Measurements from ENCODE around the gene SGCD.
"Not testable (repeated sequence)": the region's sequence is repeated elsewhere in the genome, so short reads cannot be mapped to it uniquely, and the experiment has no call there.

Gene SGCD

DNA sequence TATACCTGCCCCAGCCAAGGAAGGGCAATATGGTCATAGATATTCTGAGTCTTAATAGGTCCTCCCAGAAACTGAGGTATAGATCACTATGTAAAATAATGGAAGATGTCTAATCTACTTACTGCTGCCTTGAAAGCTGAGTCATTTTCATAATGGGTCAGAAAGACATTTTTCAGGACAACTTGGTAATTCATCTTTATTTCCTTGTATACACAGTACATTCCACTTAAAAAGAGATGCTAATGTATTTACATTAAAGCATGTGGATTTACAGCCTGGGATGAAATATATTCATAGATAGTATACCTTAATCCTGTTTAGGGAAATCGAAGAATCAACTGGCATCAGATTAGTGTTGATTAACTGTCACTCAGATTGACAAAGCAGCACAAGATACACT is 304.0 kb downstream of the SGCD start:
- no peak for TF ChIP-seq CTCF (IDR thresholded peaks at IDR 0.05; ENCODE audit: low read depth, low read length)
- DNase-seq (ENCODE audit: extremely low read depth, low read depth), result no peak

GRCh38 chr5:156634301-156634700 is 307.3 kb downstream of the SGCD start:
- no peak for DNase-seq (ENCODE audit: extremely low read depth, low read depth)
- TF ChIP-seq CTCF (IDR thresholded peaks at IDR 0.05; ENCODE audit: low read depth, low read length), result no peak

- peak; percentile 49 for DNase-seq (ENCODE audit: extremely low read depth, low read depth)
- TF ChIP-seq CTCF (IDR thresholded peaks at IDR 0.05; ENCODE audit: low read depth, low read length), result no peak
Observed at GRCh38 chr5:156640691-156641241, 313.8 kb downstream of the SGCD start.

- no peak for TF ChIP-seq CTCF (IDR thresholded peaks at IDR 0.05; ENCODE audit: low read depth, low read length)
- no peak for DNase-seq (ENCODE audit: extremely low read depth, low read depth)
Observed at GRCh38 chr5:156641686-156642085, 314.7 kb downstream of the SGCD start.

DNA sequence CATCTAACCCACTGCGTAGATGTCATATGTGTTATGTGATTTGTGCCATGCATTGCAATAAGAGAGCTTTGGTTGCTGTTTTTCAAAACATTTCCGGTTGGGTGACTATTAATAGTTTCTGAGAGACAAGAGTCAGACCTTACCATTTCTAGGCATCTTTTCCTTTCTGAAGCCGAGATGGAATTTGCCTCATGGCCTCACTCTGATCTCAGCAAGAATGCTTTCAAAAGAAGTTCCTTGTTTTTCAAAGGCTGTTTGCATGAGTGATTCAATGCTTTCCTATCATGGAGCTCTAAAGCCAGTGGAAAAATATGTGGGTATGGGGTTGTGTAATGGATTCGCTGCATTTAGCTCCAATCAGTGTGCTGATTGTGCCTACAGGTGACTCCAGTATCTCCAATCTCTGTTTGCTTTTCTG is 320.1 kb downstream of the SGCD start:
- DNase-seq (ENCODE audit: extremely low read depth, low read depth), result no peak
- no peak for TF ChIP-seq CTCF (IDR thresholded peaks at IDR 0.05; ENCODE audit: low read depth, low read length)

- no peak for TF ChIP-seq CTCF (IDR thresholded peaks at IDR 0.05; ENCODE audit: low read depth, low read length)
- DNase-seq (ENCODE audit: extremely low read depth, low read depth), result no peak
Observed at GRCh38 chr5:156654444-156654843, 327.5 kb downstream of the SGCD start.

GRCh38 chr5:156655732-156656131 is 328.8 kb downstream of the SGCD start:
- TF ChIP-seq CTCF (IDR thresholded peaks at IDR 0.05; ENCODE audit: low read depth, low read length), result no peak
- DNase-seq (ENCODE audit: extremely low read depth, low read depth), result no peak

DNA sequence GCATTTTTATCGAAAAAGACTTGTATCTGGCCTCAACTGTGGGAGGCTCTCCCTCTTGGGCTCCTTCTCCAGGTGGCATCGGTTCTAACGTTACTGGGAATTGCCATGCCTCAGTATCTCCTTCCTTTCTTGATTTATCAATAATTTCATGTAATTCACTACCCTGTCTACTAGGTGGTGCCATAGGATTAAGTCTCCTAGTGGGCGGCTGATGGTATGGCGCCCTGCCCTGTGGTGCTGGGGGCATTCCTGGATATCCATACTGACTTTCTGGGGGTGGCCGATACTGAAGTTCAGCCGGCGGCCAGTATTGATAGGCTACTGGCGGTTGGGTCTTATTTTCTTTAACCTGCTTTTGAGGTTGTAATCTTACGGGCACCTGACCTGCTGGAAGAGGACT is 337.9 kb downstream of the SGCD start:
- DNase-seq (ENCODE audit: extremely low read depth, low read depth), result not testable (repeated sequence)

DNA sequence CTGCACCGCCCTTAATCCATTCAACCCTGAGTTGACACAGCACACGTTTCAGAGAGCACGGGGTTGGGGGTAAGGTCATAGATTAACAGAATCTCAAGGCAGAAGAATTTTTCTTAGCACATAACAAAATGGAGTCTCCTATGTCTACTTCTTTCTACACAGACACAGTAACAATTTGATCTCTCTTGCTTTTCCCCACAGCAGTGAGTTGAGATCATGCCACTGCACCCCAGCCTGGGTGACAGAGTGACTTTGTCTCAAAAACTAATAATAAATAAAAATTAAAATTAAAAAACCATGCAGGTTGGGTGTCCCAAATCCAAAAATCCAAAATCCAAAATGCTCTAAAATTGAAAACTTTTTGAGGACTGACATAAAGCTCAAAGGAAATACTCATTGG is 339.7 kb downstream of the SGCD start:
- not testable (repeated sequence) for DNase-seq (ENCODE audit: extremely low read depth, low read depth)
